Endothelial cell (in vitro differentiated cells): Measurements from ENCODE around the gene PNCK. TPM values are rescaled to one million over a fixed set of nuclear protein-coding genes. Genes with fewer than 3 reads are reported as not detected.
"Not testable (repeated sequence)": the region's sequence is repeated elsewhere in the genome, so short reads cannot be mapped to it uniquely, and the experiment has no call there.

Experiments
- DNase-seq: peaks from one replicate; pipeline ENCODE4 v3.0.0; 2021; ENCODE audit warnings: low spot score
- H3K27ac Mint-ChIP-seq: one replicate; pipeline ENCODE4 v1.8.0; 2021; ENCODE audit warnings: mixed read lengths, inconsistent platforms; ENCODE audit not compliant: unreplicated experiment
- H3K27me3 Mint-ChIP-seq: one replicate; pipeline ENCODE4 v1.8.0; 2021; ENCODE audit warnings: mild to moderate bottlenecking, moderate library complexity, mixed read lengths, inconsistent platforms; ENCODE audit not compliant: unreplicated experiment
- H3K36me3 Mint-ChIP-seq: one replicate; pipeline ENCODE4 v1.8.0; 2021; ENCODE audit warnings: mild to moderate bottlenecking, low read depth, mixed read lengths, inconsistent platforms; ENCODE audit not compliant: unreplicated experiment
- H3K4me1 Mint-ChIP-seq: one replicate; pipeline ENCODE4 v1.8.0; 2021; ENCODE audit warnings: mild to moderate bottlenecking, mixed read lengths, inconsistent platforms; ENCODE audit not compliant: unreplicated experiment
- H3K4me3 Mint-ChIP-seq: one replicate; pipeline ENCODE4 v1.8.0; 2021; ENCODE audit warnings: mild to moderate bottlenecking, mixed read lengths, inconsistent platforms; ENCODE audit not compliant: unreplicated experiment
- H3K9me3 Mint-ChIP-seq: one replicate; pipeline ENCODE4 v1.8.0; 2021; ENCODE audit warnings: mixed read lengths, inconsistent platforms; ENCODE audit not compliant: unreplicated experiment
- total RNA-seq: library from RNA; stranded (reverse); fragmentation: NEBNext Ultra II Directional; extraction: Animal tissue kit (Norgen Biotek cat#: 25700); gene quantifications from one replicate; pipeline ENCODE4 v1.2.1, GENCODE V29; 2021; ENCODE audit not compliant: unreplicated experiment
- TF ChIP-seq, protein P1 (sequence below): fragments of 200-600 bp; sonication (generic); IDR thresholded peaks from one replicate; pipeline ENCODE4 v1.5.0; 2021; ENCODE audit warnings: antibody characterized with exemption; ENCODE audit not compliant: unreplicated experiment

PNCK gene
- total RNA-seq, 1 donor from 2014 or later = 0.41 TPM

DNA sequence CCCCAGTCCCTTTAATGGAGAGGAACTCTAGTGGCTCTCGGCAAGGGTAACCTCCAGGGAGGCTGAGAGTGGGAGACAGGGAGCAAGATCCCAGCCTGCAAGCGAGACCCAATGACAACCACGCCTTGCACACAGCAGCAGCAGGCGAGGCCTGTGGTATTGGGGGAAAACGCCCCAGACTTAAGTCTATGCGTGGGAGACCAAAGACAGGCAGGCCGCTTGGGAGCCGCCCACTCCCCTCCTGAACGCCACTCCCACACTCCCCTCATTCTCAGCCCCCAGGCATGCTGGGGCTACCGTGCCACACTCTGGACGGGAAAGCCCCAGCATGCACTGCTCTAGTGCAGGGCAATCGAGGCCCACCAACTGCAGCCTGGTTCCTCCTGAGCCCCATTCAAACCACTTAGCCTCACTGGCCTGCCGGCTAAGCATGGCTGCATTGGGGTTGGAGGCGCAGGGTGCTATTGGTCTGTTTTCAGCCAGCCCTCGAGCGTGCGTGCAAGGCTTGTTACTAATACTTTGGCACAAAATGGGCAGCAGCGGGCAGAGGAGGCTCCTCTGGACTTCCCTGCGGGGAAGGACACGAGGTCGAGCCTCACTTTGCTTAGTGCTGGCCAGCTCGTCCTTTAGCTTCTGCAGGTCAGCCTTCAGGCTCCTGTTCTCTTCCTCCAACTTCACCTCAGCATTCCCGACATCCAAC lies 28.9 kb upstream of the PNCK start:
- TF ChIP-seq, protein P1, sequence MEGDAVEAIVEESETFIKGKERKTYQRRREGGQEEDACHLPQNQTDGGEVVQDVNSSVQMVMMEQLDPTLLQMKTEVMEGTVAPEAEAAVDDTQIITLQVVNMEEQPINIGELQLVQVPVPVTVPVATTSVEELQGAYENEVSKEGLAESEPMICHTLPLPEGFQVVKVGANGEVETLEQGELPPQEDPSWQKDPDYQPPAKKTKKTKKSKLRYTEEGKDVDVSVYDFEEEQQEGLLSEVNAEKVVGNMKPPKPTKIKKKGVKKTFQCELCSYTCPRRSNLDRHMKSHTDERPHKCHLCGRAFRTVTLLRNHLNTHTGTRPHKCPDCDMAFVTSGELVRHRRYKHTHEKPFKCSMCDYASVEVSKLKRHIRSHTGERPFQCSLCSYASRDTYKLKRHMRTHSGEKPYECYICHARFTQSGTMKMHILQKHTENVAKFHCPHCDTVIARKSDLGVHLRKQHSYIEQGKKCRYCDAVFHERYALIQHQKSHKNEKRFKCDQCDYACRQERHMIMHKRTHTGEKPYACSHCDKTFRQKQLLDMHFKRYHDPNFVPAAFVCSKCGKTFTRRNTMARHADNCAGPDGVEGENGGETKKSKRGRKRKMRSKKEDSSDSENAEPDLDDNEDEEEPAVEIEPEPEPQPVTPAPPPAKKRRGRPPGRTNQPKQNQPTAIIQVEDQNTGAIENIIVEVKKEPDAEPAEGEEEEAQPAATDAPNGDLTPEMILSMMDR = no peak
- H3K36me3 Mint-ChIP-seq = peaks cover 8% of the 10 kb centered on the region
- H3K9me3 Mint-ChIP-seq = no peaks in the 10 kb centered on the region
- no peak overlapping the region for H3K4me3 Mint-ChIP-seq
- no peak for DNase-seq
- H3K4me1 Mint-ChIP-seq = peaks cover 8% of the 10 kb centered on the region
- peaks cover 8% of the 10 kb centered on the region for H3K27me3 Mint-ChIP-seq
- H3K27ac Mint-ChIP-seq = no peak overlapping the region

DNA sequence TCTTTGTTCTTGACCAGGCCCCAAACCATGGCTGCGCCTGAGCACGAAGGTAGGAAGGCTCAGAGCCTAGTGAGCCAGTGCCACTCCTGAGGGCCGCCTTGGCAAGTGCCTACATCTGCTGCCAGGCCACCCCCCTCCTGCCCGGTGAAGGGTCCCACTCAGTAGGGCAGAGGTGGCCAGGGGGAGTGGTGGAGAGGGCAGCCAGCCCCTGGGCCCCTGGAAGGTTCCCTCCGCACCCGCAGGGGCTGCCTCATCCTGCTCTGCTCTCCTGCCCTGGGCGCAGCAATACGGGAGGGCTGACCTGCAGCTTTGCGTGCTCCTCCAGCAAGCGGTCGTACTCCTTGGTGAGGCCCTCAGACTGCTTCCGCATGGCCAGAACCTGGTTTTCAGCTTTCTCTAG lies 28.1 kb upstream of the PNCK start:
- DNase-seq = no peak
- Mint-ChIP-seq H3K9me3 (no peaks in the 10 kb centered on the region), H3K27ac (peak overlapping the region; percentile 18), H3K27me3 (peaks cover 7% of the 10 kb centered on the region), H3K4me1 (peaks cover 5% of the 10 kb centered on the region), H3K36me3 (peaks cover 14% of the 10 kb centered on the region), H3K4me3 (no peak overlapping the region)
- TF ChIP-seq, protein P1 = no peak

DNA sequence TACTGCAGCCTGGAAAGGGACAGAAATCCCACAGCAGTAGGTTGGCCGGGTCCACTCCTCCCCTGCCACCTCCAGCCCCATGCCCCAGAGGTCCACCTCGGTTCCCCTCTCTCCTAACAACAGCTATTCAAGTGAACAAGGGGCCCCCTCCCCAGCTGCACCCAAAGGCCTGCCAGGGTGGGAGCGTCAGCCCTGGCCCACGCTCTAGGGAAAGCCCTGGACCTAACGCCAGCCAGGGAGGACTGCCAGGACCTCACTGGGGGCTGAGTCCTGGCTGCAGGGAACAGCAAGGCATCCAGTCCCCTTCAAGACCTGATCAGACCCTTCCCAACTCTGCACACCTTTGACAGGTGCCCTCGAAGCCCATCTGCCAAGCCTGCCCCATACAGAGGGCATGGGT lies 27.4 kb upstream of the PNCK start:
- no peak for DNase-seq
- Mint-ChIP-seq H3K27me3 (peaks cover 7% of the 10 kb centered on the region), H3K4me3 (no peak overlapping the region), H3K36me3 (peaks cover 14% of the 10 kb centered on the region), H3K4me1 (no peaks in the 10 kb centered on the region), H3K9me3 (no peaks in the 10 kb centered on the region), H3K27ac (no peak overlapping the region)
- TF ChIP-seq, protein P1 = no peak

DNA sequence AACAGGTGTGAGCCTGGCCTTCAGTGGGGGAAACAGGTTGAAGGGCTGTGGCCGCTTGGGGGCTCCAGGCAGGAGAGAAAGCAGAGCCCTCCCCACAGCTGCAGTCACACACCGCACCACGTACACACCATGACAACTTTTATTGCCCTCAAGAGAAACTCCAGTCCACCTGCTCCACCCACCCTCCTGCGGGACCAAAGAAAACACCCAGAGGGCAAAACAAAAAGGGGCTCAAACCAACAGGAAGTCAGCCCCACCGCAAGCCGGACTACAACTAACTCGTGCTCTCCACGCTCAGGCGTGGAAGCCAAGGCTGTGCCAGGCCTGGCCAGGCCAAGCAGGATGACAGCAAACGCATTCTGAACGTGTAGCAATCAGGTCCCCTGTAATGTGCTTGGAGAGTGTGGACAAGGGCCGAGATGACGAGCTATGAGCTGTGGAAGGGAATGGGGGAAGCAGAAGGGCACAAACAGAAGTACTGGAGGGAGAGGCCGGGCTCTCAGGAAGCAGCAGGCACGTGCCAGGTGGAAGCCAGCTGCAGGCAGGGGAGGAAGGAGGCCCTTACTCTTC lies 26.8 kb upstream of the PNCK start:
- H3K4me3 Mint-ChIP-seq = no peak overlapping the region
- DNase-seq = no peak
- TF ChIP-seq, protein P1 = no peak
- H3K36me3 Mint-ChIP-seq = peaks cover 14% of the 10 kb centered on the region
- H3K9me3 Mint-ChIP-seq = no peaks in the 10 kb centered on the region
- H3K27me3 Mint-ChIP-seq = peaks cover 7% of the 10 kb centered on the region
- H3K27ac Mint-ChIP-seq = no peak overlapping the region
- H3K4me1 Mint-ChIP-seq = no peaks in the 10 kb centered on the region

DNA sequence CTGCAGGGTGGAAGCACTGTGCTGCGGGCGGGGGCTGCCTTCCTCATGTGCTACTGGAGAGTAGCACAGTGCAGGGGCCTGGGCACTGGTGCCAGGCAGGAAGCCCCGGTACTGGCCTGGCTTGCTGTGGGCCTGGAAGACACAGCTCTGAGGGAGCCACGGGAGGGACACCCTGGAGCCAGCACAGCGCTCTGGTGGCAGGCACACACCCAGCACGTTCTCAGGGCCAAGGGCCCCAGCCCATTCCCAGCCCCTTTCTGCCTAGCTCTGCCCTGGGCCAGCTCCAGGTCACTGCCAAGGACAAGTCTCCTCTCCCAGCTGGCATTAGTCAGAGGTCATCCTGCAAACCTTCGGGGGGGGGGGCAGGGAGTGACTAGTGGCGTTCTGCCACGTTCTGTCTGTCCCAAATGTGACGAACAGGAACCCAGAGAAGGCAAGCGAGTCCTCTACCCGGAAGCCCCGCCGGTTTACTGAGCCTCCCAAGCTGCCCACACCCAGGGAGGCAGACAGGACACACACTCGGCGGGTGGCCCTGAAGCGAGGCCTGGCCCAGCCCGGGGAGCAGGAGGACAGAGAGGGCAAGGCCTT lies 26.3 kb upstream of the PNCK start:
- H3K36me3 Mint-ChIP-seq = peaks cover 14% of the 10 kb centered on the region
- not testable (repeated sequence) for H3K27ac Mint-ChIP-seq, H3K4me3 Mint-ChIP-seq

DNA sequence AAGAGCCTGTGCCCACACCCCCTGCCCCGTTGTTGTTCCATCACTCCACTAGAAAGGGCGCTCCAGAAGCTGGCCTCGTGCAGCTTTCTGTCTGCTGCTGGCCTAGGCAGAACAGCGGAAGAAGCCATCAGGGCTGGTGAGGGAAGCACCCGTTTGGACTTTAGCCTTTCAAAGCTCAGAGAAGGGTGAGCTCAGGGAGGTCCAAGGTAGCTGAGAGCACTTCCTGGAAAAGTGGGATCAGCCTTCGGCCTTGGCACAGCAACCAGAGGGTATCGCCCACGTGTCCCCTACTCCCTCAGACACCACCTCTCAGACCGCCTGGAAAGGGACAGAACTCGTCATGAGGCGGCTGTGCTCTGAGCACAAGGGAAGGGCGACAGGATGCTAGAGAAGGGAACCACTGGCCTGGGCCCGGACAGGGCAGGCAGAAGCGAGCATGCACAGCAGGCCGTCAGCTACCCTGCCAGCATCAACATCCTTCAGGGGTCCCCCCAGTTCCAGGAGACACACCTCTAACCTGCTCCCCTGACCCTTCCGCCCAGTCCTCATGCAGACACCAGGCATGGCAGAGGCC lies 25.7 kb upstream of the PNCK start:
- not testable (repeated sequence) for H3K4me3 Mint-ChIP-seq, H3K36me3 Mint-ChIP-seq, H3K27me3 Mint-ChIP-seq, H3K4me1 Mint-ChIP-seq, H3K27ac Mint-ChIP-seq, DNase-seq, H3K9me3 Mint-ChIP-seq

More for the DNA sequence above, 26.3 kb upstream of the PNCK start:
- DNase-seq, H3K4me1 Mint-ChIP-seq, H3K9me3 Mint-ChIP-seq, H3K27me3 Mint-ChIP-seq: not testable (repeated sequence)
